GM21515 (cell line): ENCODE data around the gene BUD31.

ENCODE experiments used
- ATAC-seq: cut with Tn5 transposase; IDR thresholded peaks from one replicate; pipeline ENCODE4 v1.9.1; 2021; ENCODE audit not compliant: unreplicated experiment

The BUD31 gene

DNA sequence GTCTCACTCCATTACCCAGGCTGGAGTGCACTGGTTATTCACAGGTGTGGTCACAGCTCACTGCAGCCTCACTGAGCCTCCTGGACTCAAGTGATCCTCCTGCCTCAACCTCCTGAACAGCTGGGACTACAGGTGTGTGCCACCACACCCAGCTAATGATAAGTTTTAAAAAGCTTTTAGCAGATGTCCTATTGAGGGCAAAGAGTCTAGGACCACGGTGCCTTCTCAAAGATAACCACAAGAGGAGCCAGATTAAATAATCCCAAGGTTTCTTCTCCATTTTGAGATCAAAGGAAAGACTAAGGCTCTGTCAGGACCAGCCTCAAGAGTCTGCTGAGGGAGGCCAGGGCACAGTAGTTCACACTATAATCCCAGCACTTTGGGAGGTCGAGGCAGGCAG, 52.5 kb downstream of the BUD31 start:
- ATAC-seq: no peak

GRCh38 chr7:99465421-99465768, 56.6 kb downstream of the BUD31 start:
- ATAC-seq: no peak

- ATAC-seq: no peak
Observed at GRCh38 chr7:99468336-99468918, 59.7 kb downstream of the BUD31 start.
